Panc1 (cell line): ENCODE measurements around the gene TFE3. TPM values are rescaled to one million over a fixed set of nuclear protein-coding genes. Genes with fewer than 3 reads are reported as not detected.

Experiments
- total RNA-seq: library from RNA; stranded (reverse); gene quantifications from one replicate; pipeline ENCODE4 v1.2.1, GENCODE V29; 2021; ENCODE audit not compliant: unreplicated experiment

Gene TFE3
- total RNA-seq, 1 experiment from 2014 or later: 45.9 TPM

Other genes with a start within 250 kb of the TFE3 start
- gene HDAC6, start 241.3 kb downstream of the TFE3 start, total RNA-seq: 97.1 TPM
- 0.23 TPM for gene ERAS, start 216.8 kb downstream of the TFE3 start, total RNA-seq
- gene PCSK1N, start 207.7 kb downstream of the TFE3 start, total RNA-seq: 17.8 TPM
- gene TIMM17B, start 145.6 kb downstream of the TFE3 start, total RNA-seq: 92.1 TPM
- 136 TPM for gene PQBP1, start 145.4 kb downstream of the TFE3 start, total RNA-seq
- 72.4 TPM for gene SLC35A2, start 131.7 kb downstream of the TFE3 start, total RNA-seq
- 52.6 TPM for gene PIM2, start 124.3 kb downstream of the TFE3 start, total RNA-seq
- gene OTUD5, start 85.8 kb downstream of the TFE3 start, total RNA-seq: 59.5 TPM
- 5.5 TPM for gene KCND1, start 71.5 kb downstream of the TFE3 start, total RNA-seq
- 51.0 TPM for gene GRIPAP1, start 41.1 kb downstream of the TFE3 start, total RNA-seq
- gene CCDC120, start 15.6 kb upstream of the TFE3 start, total RNA-seq: 11.0 TPM
- gene PRAF2, start 30.6 kb upstream of the TFE3 start, total RNA-seq: 36.3 TPM
- 49.3 TPM for gene WDR45, start 36.5 kb upstream of the TFE3 start, total RNA-seq
- 28.0 TPM for gene GPKOW, start 80.4 kb upstream of the TFE3 start, total RNA-seq
- gene MAGIX, start 119.4 kb upstream of the TFE3 start, total RNA-seq: 3.8 TPM
- 293 TPM for gene PLP2, start 128.5 kb upstream of the TFE3 start, total RNA-seq
- gene PRICKLE3, start 143.0 kb upstream of the TFE3 start, total RNA-seq: 40.1 TPM
- 12.4 TPM for gene SYP, start 156.8 kb upstream of the TFE3 start, total RNA-seq
- gene CACNA1F, start 190.0 kb upstream of the TFE3 start, total RNA-seq: not detected
- gene CCDC22, start 192.1 kb upstream of the TFE3 start, total RNA-seq: 22.8 TPM
- 0.26 TPM for gene FOXP3, start 221.4 kb upstream of the TFE3 start, total RNA-seq
- gene PPP1R3F, start 226.4 kb upstream of the TFE3 start, total RNA-seq: 8.3 TPM